MM.1S (cell line): Measurements from ENCODE around the gene KRAS.

Experiments used
- DNase-seq: peaks from one replicate; pipeline ENCODE4 v3.0.0-alpha.2; 2015
- H2AFZ ChIP-seq: fragments of 300-600 bp; sonication (generic); 2 replicates; pipeline ENCODE4 v1.6.0; 2016; ENCODE audit warnings: antibody characterized with exemption, low read length
- H3F3A ChIP-seq: fragments of 300-600 bp; sonication (generic); 2 replicates; pipeline ENCODE4 v1.6.1; 2016; ENCODE audit warnings: mild to moderate bottlenecking, antibody characterized with exemption, low read length, moderate library complexity, mixed read lengths; ENCODE audit not compliant: insufficient read depth
- H3K27ac ChIP-seq: fragments of 300-600 bp; sonication (generic); 2 replicates; pipeline ENCODE4 v1.5.1; 2016; ENCODE audit warnings: mild to moderate bottlenecking, low read length
- H3K27me3 ChIP-seq: fragments of 300-600 bp; sonication (generic); replicated peaks from 2 replicates; pipeline ENCODE4 v1.6.0; 2016; ENCODE audit warnings: low read length; ENCODE audit not compliant: insufficient read depth
- H3K36me3 ChIP-seq: fragments of 300-600 bp; sonication (generic); replicated peaks from 2 replicates; pipeline ENCODE4 v1.6.1; 2016; ENCODE audit warnings: mild to moderate bottlenecking, low read length, mixed read lengths; ENCODE audit not compliant: insufficient read depth
- H3K4me1 ChIP-seq: fragments of 300-600 bp; sonication (generic); 2 replicates; pipeline ENCODE4 v1.6.1; 2016; ENCODE audit warnings: low read length, mixed read lengths
- H3K4me2 ChIP-seq: fragments of 300-600 bp; sonication (generic); 2 replicates; pipeline ENCODE4 v1.6.0; 2016; ENCODE audit warnings: low read depth, low read length
- H3K4me3 ChIP-seq: fragments of 300-600 bp; sonication (generic); 2 replicates; pipeline ENCODE4 v1.5.1; 2016; ENCODE audit warnings: low read length, mixed read lengths
- H3K79me2 ChIP-seq: fragments of 300-600 bp; sonication (generic); 2 replicates; pipeline ENCODE4 v1.6.1; 2016; ENCODE audit warnings: mixed run types, low read length, mixed read lengths
- H3K9ac ChIP-seq: fragments of 300-600 bp; sonication (generic); 2 replicates; pipeline ENCODE4 v1.6.1; 2016; ENCODE audit warnings: low read length, mixed read lengths
- H3K9me2 ChIP-seq: fragments of 300-600 bp; sonication (generic); replicated peaks from 2 replicates; pipeline ENCODE4 v1.6.1; 2016; ENCODE audit warnings: mild to moderate bottlenecking, low read length, mixed read lengths; ENCODE audit not compliant: insufficient read depth
- H3K9me3 ChIP-seq: fragments of 300-600 bp; sonication (generic); replicated peaks from 2 replicates; pipeline ENCODE4 v1.6.1; 2016; ENCODE audit warnings: mild to moderate bottlenecking, low read length, mixed read lengths; ENCODE audit not compliant: insufficient read depth
- H4K20me1 ChIP-seq: fragments of 300-600 bp; sonication (generic); 2 replicates; pipeline ENCODE4 v1.6.1; 2016; ENCODE audit warnings: mild to moderate bottlenecking, low read length, moderate library complexity, mixed read lengths; ENCODE audit not compliant: insufficient read depth
- EZH2 ChIP-seq: fragments of 300-600 bp; sonication (generic); optimal IDR thresholded peaks from 2 replicates; pipeline ENCODE3; 2017; ENCODE audit warnings: low read depth, mild to moderate bottlenecking, antibody characterized with exemption, low read length, mixed read lengths
- EZH2phosphoT487 ChIP-seq: fragments of 300-600 bp; sonication (generic); IDR thresholded peaks from 2 replicates; pipeline ENCODE4 v1.6.1; 2018; ENCODE audit warnings: antibody characterized with exemption, low read length
- TF ChIP-seq, protein P1 (sequence below): fragments of 300-600 bp; sonication (generic); IDR thresholded peaks from 2 replicates; pipeline ENCODE4 v1.5.1; 2016; ENCODE audit warnings: antibody characterized with exemption, low read length, mixed read lengths

The KRAS gene

DNA sequence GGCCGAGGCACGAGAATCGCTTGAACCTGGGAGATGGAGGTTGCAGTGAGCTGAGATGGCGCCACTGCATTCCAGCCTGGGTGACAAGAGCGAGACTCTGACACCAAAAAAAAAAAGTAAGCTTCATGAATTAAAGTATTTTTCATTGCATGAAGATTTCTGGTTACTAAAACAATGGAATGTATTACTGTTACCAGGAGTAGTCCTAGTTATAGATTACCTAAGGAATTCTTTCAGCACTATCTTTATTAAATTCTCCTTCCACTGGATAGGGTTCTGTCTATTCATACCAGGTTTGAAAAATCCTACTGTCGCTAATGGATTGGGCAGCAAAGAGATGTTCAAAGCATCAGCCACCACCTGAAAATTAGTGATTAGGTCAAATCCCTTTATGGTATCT lies 43.3 kb downstream of the KRAS start:
- H3K4me2 ChIP-seq = no peak overlapping the region
- no peaks in the 10 kb centered on the region for H3K9me3 ChIP-seq
- no peak overlapping the region for H2AFZ ChIP-seq
- H3K79me2 ChIP-seq = no peaks in the 10 kb centered on the region
- H3F3A ChIP-seq = no peaks in the 10 kb centered on the region
- H3K4me3 ChIP-seq = no peak overlapping the region
- DNase-seq = no peak
- no peaks in the 10 kb centered on the region; the same call in 1 of the 2 replicates for H4K20me1 ChIP-seq
- no peak overlapping the region for H3K9ac ChIP-seq
- H3K27me3 ChIP-seq = no peaks in the 10 kb centered on the region
- H3K9me2 ChIP-seq = no peaks in the 10 kb centered on the region
- H3K36me3 ChIP-seq = peaks cover 5% of the 10 kb centered on the region; the same call in 1 of the 2 replicates
- H3K4me1 ChIP-seq = no peaks in the 10 kb centered on the region
- TF ChIP-seq, protein P1, sequence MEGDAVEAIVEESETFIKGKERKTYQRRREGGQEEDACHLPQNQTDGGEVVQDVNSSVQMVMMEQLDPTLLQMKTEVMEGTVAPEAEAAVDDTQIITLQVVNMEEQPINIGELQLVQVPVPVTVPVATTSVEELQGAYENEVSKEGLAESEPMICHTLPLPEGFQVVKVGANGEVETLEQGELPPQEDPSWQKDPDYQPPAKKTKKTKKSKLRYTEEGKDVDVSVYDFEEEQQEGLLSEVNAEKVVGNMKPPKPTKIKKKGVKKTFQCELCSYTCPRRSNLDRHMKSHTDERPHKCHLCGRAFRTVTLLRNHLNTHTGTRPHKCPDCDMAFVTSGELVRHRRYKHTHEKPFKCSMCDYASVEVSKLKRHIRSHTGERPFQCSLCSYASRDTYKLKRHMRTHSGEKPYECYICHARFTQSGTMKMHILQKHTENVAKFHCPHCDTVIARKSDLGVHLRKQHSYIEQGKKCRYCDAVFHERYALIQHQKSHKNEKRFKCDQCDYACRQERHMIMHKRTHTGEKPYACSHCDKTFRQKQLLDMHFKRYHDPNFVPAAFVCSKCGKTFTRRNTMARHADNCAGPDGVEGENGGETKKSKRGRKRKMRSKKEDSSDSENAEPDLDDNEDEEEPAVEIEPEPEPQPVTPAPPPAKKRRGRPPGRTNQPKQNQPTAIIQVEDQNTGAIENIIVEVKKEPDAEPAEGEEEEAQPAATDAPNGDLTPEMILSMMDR = no peak
- no peak for TF ChIP-seq EZH2phosphoT487
- no peak overlapping the region for H3K27ac ChIP-seq

DNA sequence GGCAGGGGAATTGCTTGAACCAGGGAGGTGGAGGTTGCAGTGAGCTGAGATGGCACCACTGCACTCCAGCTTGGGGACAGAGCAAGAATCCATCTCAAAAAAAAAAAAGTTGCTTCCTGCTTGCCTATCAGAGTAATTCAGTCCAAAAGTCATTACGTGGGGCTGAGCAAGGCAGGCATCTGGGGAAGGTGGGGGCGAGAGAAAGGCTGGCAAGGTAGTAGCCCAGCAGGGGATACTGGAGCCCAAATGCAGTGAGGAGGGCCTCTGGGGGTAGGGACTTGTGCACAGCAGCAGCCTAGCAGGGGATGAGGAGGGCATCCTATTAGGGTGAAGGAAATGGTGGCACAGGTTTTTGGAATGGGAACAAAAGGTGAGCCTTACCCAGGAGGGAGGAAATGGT lies 48.6 kb downstream of the KRAS start:
- Histone ChIP-seq H3K9ac (no peak overlapping the region), H3K36me3 (no peaks in the 10 kb centered on the region; the same call in 1 of the 2 replicates), H3K4me1 (no peaks in the 10 kb centered on the region), H3K79me2 (no peaks in the 10 kb centered on the region), H3K4me2 (no peak overlapping the region), H3K9me3 (no peaks in the 10 kb centered on the region), H2AFZ (no peak overlapping the region), H4K20me1 (no peaks in the 10 kb centered on the region), H3F3A (no peaks in the 10 kb centered on the region; the same call in 1 of the 2 replicates), H3K27ac (no peak overlapping the region), H3K27me3 (no peaks in the 10 kb centered on the region), H3K4me3 (no peak overlapping the region), H3K9me2 (no peaks in the 10 kb centered on the region)
- DNase-seq = no peak
- TF ChIP-seq, protein P1 = no peak
- no peak for TF ChIP-seq EZH2
- no peak for TF ChIP-seq EZH2phosphoT487

DNA sequence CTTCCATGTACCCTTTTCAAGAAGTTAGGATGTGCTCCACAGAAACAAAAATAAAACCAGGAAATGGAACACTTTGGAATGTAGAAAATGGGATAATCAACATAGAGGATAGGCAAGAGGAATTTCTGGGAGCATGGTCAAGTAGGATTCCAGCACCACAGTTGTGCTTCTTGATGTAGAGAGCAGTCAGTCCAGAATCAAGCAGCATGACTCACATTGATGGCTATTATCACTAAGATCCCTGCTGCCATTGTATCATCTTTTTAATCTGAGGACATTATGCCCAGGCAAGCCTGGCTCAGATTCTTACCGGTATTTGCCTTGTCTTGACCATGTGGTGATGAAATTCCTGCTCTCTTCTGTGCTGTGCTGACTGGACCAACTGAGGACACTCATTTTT lies 50.0 kb downstream of the KRAS start:
- no peak for TF ChIP-seq EZH2phosphoT487
- no peak for TF ChIP-seq EZH2
- no peaks in the 10 kb centered on the region for H3K9me2 ChIP-seq
- no peak overlapping the region for H3K4me2 ChIP-seq
- peaks cover 9% of the 10 kb centered on the region for H3K79me2 ChIP-seq
- H3K27ac ChIP-seq = no peak overlapping the region
- H3K4me1 ChIP-seq = peaks cover 7% of the 10 kb centered on the region
- no peak overlapping the region for H3K4me3 ChIP-seq
- H3K27me3 ChIP-seq = no peaks in the 10 kb centered on the region
- DNase-seq = no peak
- H3K36me3 ChIP-seq = no peaks in the 10 kb centered on the region; the same call in 1 of the 2 replicates
- no peak overlapping the region for H3K9ac ChIP-seq
- no peak overlapping the region for H2AFZ ChIP-seq
- H4K20me1 ChIP-seq = no peaks in the 10 kb centered on the region
- H3K9me3 ChIP-seq = no peaks in the 10 kb centered on the region
- H3F3A ChIP-seq = peaks cover 5% of the 10 kb centered on the region

DNA sequence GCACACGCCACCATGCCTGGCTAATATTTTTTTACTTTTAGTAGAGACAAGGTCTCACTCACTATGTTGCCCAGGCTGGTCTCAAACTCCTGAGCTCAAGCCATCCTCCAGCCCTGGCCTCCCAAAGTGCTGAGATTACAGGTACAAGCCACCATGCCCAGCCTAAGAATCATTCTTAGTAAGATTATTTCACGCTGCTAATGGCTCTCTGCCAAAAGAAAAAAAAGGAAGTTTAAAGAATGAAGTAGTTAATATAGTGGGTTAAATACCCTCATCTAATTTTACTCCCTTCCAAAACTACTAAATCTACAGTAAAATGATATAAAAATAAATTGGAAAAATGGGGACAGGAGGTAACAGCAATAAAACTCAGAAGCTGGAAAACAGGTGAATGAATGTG lies 53.1 kb downstream of the KRAS start:
- TF ChIP-seq EZH2 = no peak
- no peak for TF ChIP-seq EZH2phosphoT487
- TF ChIP-seq, protein P1 = no peak
- no peak overlapping the region for H3K27ac ChIP-seq
- no peak for DNase-seq
- no peak overlapping the region for H3K4me2 ChIP-seq
- peaks cover 9% of the 10 kb centered on the region for H3K79me2 ChIP-seq
- no peak overlapping the region for H3K4me3 ChIP-seq
- H3K9ac ChIP-seq = no peak overlapping the region
- peaks cover 12% of the 10 kb centered on the region for H3F3A ChIP-seq
- peaks cover 11% of the 10 kb centered on the region for H3K4me1 ChIP-seq
- no peak overlapping the region for H2AFZ ChIP-seq
- no peaks in the 10 kb centered on the region for H3K9me2 ChIP-seq
- H3K36me3 ChIP-seq = no peaks in the 10 kb centered on the region; the same call in 1 of the 2 replicates
- no peaks in the 10 kb centered on the region for H3K27me3 ChIP-seq
- H4K20me1 ChIP-seq = no peaks in the 10 kb centered on the region
- no peaks in the 10 kb centered on the region for H3K9me3 ChIP-seq
